Keratinocyte (primary cell): Measurements from ENCODE around the gene FIP1L1. TPM values are rescaled to one million over a fixed set of nuclear protein-coding genes. Genes with fewer than 3 reads are reported as not detected.

ENCODE experiments used
- DNase-seq: peaks from one replicate; pipeline ENCODE4 v3.0.0-alpha.2; 2011; ENCODE audit warnings: low read depth, missing footprints, low spot score
- FAIRE-seq: peaks from 2 replicates; lab custom pipeline; 2011; peaks lifted over from hg19 to GRCh38; lab: Jason Lieb, UNC
- H2AFZ ChIP-seq: 2 replicates; pipeline ENCODE4 v1.6.0; 2012; ENCODE audit warnings: low read length, control low read depth, inconsistent platforms; ENCODE audit not compliant: control insufficient read depth
- H3K27ac ChIP-seq: 2 replicates; pipeline ENCODE4 v1.5.1; 2011; ENCODE audit warnings: low read length; ENCODE audit not compliant: control insufficient read depth, insufficient read depth
- H3K27me3 ChIP-seq: 3 replicates; pipeline ENCODE4 v1.6.0; 2011; ENCODE audit warnings: low read length; ENCODE audit not compliant: control insufficient read depth, insufficient read depth; ENCODE audit errors: extremely low read depth
- H3K36me3 ChIP-seq, 2 experiments: 2 replicates in 1 of 2; 3 replicates in 1 of 2; pipeline ENCODE4 v1.5.1; 2011; ENCODE audit warnings: low read length in 2 of 2, mild to moderate bottlenecking in 1 of 2; ENCODE audit not compliant: control insufficient read depth in 2 of 2, insufficient read depth in 2 of 2; ENCODE audit errors: extremely low read depth in 1 of 2
- H3K4me1 ChIP-seq: 3 replicates; pipeline ENCODE4 v1.5.1; 2011; ENCODE audit warnings: low read length; ENCODE audit not compliant: control insufficient read depth, insufficient read depth; ENCODE audit errors: extremely low read depth
- H3K4me2 ChIP-seq: 3 replicates; pipeline ENCODE4 v1.6.0; 2011; ENCODE audit warnings: low read depth, low read length; ENCODE audit not compliant: control insufficient read depth, insufficient read depth; ENCODE audit errors: extremely low read depth
- H3K4me3 ChIP-seq, 3 experiments: fragments of 200-600 bp in 1 of 3; sonication (generic) in 1 of 3; 2 replicates in 2 of 3; 3 replicates in 1 of 3; pipeline ENCODE4 v1.5.1; 2011 to 2016; ENCODE audit warnings: low read length in 3 of 3, mild to moderate bottlenecking in 3 of 3, control low read depth in 2 of 3, inconsistent platforms in 1 of 3, low read depth in 1 of 3, mixed read lengths in 1 of 3, mixed run types in 1 of 3, moderate library complexity in 1 of 3; ENCODE audit not compliant: control insufficient read depth in 2 of 3, insufficient read depth in 2 of 3; ENCODE audit errors: extremely low read depth in 1 of 3
- H3K79me2 ChIP-seq: 2 replicates; pipeline ENCODE4 v1.6.0; 2012; ENCODE audit warnings: low read length; ENCODE audit not compliant: control insufficient read depth, insufficient read depth
- H3K9ac ChIP-seq: 3 replicates; pipeline ENCODE4 v1.6.0; 2011; ENCODE audit warnings: low read length; ENCODE audit not compliant: control insufficient read depth, insufficient read depth; ENCODE audit errors: extremely low read depth
- H3K9me1 ChIP-seq: 3 replicates; pipeline ENCODE4 v1.6.0; 2011; ENCODE audit warnings: low read length; ENCODE audit not compliant: control insufficient read depth, insufficient read depth; ENCODE audit errors: extremely low read depth
- H3K9me3 ChIP-seq: 2 replicates; pipeline ENCODE4 v1.5.1; 2012; ENCODE audit warnings: low read depth, low read length; ENCODE audit not compliant: control insufficient read depth
- H4K20me1 ChIP-seq: 3 replicates; pipeline ENCODE4 v1.6.0; 2011; ENCODE audit warnings: low read length; ENCODE audit not compliant: control insufficient read depth, insufficient read depth; ENCODE audit errors: extremely low read depth
- CTCF ChIP-seq, 3 experiments: IDR thresholded peaks in 1 of 3; conservative IDR thresholded peaks in 1 of 3; optimal IDR thresholded peaks in 1 of 3; 2 replicates in 2 of 3; 3 replicates in 1 of 3; pipeline versions ENCODE3 to v1.5.1; 2011; ENCODE audit warnings: low read length in 3 of 3, mild to moderate bottlenecking in 3 of 3, moderate library complexity in 2 of 3, control low read depth in 1 of 3, inconsistent platforms in 1 of 3; ENCODE audit not compliant: insufficient read depth in 2 of 3; ENCODE audit errors: extremely low read depth in 1 of 3
- EZH2 ChIP-seq: IDR thresholded peaks from one replicate; pipeline ENCODE4 v1.6.1; 2012; ENCODE audit warnings: inconsistent platforms, mild to moderate bottlenecking, low read length, moderate library complexity
- dilution Hi-C: fragments of 300-500 bp; cut with MboI; formaldehyde crosslinking; loops from one replicate; pipeline ENCODE4 v1.7.0; 2020; ENCODE audit warnings: low sequenced_read_pairs; ENCODE audit not compliant: extremely low pct_ligation_motif_present
- polyA plus RNA-seq, 5 experiments: library from polyadenylated mRNA; depleted of rRNA in 3 of 5; stranded (reverse) in 3 of 5; stranded (forward) in 1 of 5; unstranded in 1 of 5; fragments of >200 nt; gene quantifications; 1 replicate in 1 of 5; 2 replicates in 3 of 5; 3 replicates in 1 of 5; pipeline versions ENCODE4 v1.2.1 to v1.2.3, GENCODE V29; 2011 to 2012; ENCODE audit warnings: missing spikeins in 2 of 5, low read depth in 1 of 5, low replicate concordance in 1 of 5

FIP1L1 gene
- polyA plus RNA-seq, 1 donor (not counting 4 experiments of a cell fraction or from before 2014, with no cell fraction given) = 36.7 TPM

- Histone ChIP-seq H3K9ac (no peak overlapping the region), H3K79me2 (no peaks in the 10 kb centered on the region), H3K27me3 (no peaks in the 10 kb centered on the region), H3K9me3 (no peaks in the 10 kb centered on the region), H3K4me3 (no peak overlapping the region), H3K4me2 (no peak overlapping the region), H3K36me3 (peaks cover 2 to 10% of the 10 kb centered on the region in 2 experiments), H3K9me1 (no peaks in the 10 kb centered on the region), H2AFZ (no peak overlapping the region), H4K20me1 (no peaks in the 10 kb centered on the region), H3K27ac (no peak overlapping the region), H3K4me1 (no peaks in the 10 kb centered on the region)
- no peak for FAIRE-seq
- TF ChIP-seq CTCF (optimal IDR thresholded peaks at IDR 0.05 in 1 of 3, IDR thresholded peaks at IDR 0.05 in 1 of 3, conservative IDR thresholded peaks at IDR 0.05 in 1 of 3; ENCODE audit: extremely low read depth in 1 of 3, insufficient read depth in 2 of 3, low read length in 3 of 3) = no peak
- no peak for TF ChIP-seq EZH2
- dilution Hi-C loops = no loop called here
- DNase-seq = no peak
Measured at GRCh38 chr4:53461244-53461643, 83.8 kb downstream of the FIP1L1 start.

- no peak for FAIRE-seq
- dilution Hi-C loops = no loop called here
- H3K36me3 ChIP-seq = peaks cover 2 to 10% of the 10 kb centered on the region in 2 experiments
Measured at GRCh38 chr4:53463340-53463739, 85.9 kb downstream of the FIP1L1 start.

More at GRCh38 chr4:53463340-53463739, 85.9 kb downstream of the FIP1L1 start:
- DNase-seq = no peak
- no peak overlapping the region for H3K4me3 ChIP-seq
- H2AFZ ChIP-seq = no peak overlapping the region
- no peaks in the 10 kb centered on the region for H3K4me1 ChIP-seq
- no peaks in the 10 kb centered on the region for H3K9me3 ChIP-seq
- no peaks in the 10 kb centered on the region for H4K20me1 ChIP-seq
- no peaks in the 10 kb centered on the region for H3K27me3 ChIP-seq
- H3K9ac ChIP-seq = no peak overlapping the region
- no peaks in the 10 kb centered on the region for H3K9me1 ChIP-seq
- TF ChIP-seq EZH2 (no peak), CTCF (optimal IDR thresholded peaks at IDR 0.05 in 1 of 3, IDR thresholded peaks at IDR 0.05 in 1 of 3, conservative IDR thresholded peaks at IDR 0.05 in 1 of 3; ENCODE audit: extremely low read depth in 1 of 3, insufficient read depth in 2 of 3, low read length in 3 of 3) (no peak)
- H3K79me2 ChIP-seq = no peaks in the 10 kb centered on the region
- no peak overlapping the region for H3K27ac ChIP-seq
- no peak overlapping the region for H3K4me2 ChIP-seq
